SU-DHL-6 (cell line): ENCODE results near the gene NPFFR2.

ENCODE experiments used
- H2AFZ ChIP-seq: fragments of 200-600 bp; sonication (generic); 2 replicates; pipeline ENCODE4 v1.6.1; 2014; ENCODE audit warnings: low read depth, mild to moderate bottlenecking, moderate library complexity, mixed read lengths, antibody characterized with exemption, low read length; ENCODE audit not compliant: severe bottlenecking
- H3F3A ChIP-seq: fragments of 200-600 bp; shearing (Covaris generic); 2 replicates; pipeline ENCODE4 v1.6.0; 2016; ENCODE audit warnings: antibody characterized with exemption, mild to moderate bottlenecking; ENCODE audit not compliant: insufficient read depth
- H3K27ac ChIP-seq: fragments of 200-600 bp; sonication (generic); 2 replicates; pipeline ENCODE4 v1.5.1; 2016; ENCODE audit warnings: low read depth, mild to moderate bottlenecking, low read length, moderate library complexity, mixed read lengths
- H3K27me3 ChIP-seq: fragments of 200-600 bp; sonication (generic), shearing (Covaris generic); 2 replicates; pipeline ENCODE4 v1.6.0; 2014; ENCODE audit warnings: mild to moderate bottlenecking, low read length
- H3K36me3 ChIP-seq: fragments of 200-600 bp; sonication (generic); 2 replicates; pipeline ENCODE4 v1.6.1; 2014; ENCODE audit warnings: mild to moderate bottlenecking, low read length, mixed read lengths
- H3K4me2 ChIP-seq: fragments of 300-600, 200-600 bp; shearing (Covaris generic), sonication (generic); 2 replicates; pipeline ENCODE4 v1.6.0; 2014; ENCODE audit warnings: low read length, low read depth, mild to moderate bottlenecking; ENCODE audit not compliant: poor library complexity, severe bottlenecking
- H3K4me3 ChIP-seq: fragments of 200-600 bp; sonication (generic); 2 replicates; pipeline ENCODE4 v1.5.1; 2014; ENCODE audit warnings: antibody characterized with exemption, low read length, mild to moderate bottlenecking, mixed read lengths; ENCODE audit not compliant: insufficient read depth, poor library complexity, severe bottlenecking
- H3K79me2 ChIP-seq: fragments of 200-600 bp; sonication (generic); 2 replicates; pipeline ENCODE4 v1.6.1; 2014; ENCODE audit warnings: mild to moderate bottlenecking, low read length, moderate library complexity; ENCODE audit not compliant: insufficient read depth
- H3K9ac ChIP-seq: fragments of 200-600 bp; sonication (generic); 2 replicates; pipeline ENCODE4 v1.7.0; 2014; ENCODE audit warnings: mild to moderate bottlenecking, low read length
- H3K9me2 ChIP-seq: fragments of 200-600 bp; sonication (generic); replicated peaks from 2 replicates; pipeline ENCODE4 v1.6.1; 2014; ENCODE audit warnings: low read length; ENCODE audit not compliant: insufficient read depth
- H3K9me3 ChIP-seq: fragments of 200-600 bp; sonication (generic); 2 replicates; pipeline ENCODE4 v1.6.1; 2014; ENCODE audit warnings: low read length, mixed read lengths; ENCODE audit not compliant: insufficient read depth
- H4K20me1 ChIP-seq: fragments of 200-600 bp; sonication (generic); 2 replicates; pipeline ENCODE4 v1.6.1; 2014; ENCODE audit warnings: low read depth, mild to moderate bottlenecking, antibody characterized with exemption, low read length, moderate library complexity, mixed read lengths
- CTCF ChIP-seq: fragments of 200-600 bp; sonication (generic); IDR thresholded peaks from one replicate; pipeline ENCODE4 v1.5.1; 2017; ENCODE audit warnings: antibody characterized with exemption, mild to moderate bottlenecking, low read length, moderate library complexity; ENCODE audit not compliant: insufficient read depth, poor library complexity, severe bottlenecking
- EZH2phosphoT487 ChIP-seq: fragments of 200-600 bp; sonication (generic), shearing (Covaris generic); conservative IDR thresholded peaks from 2 replicates; pipeline ENCODE4 v1.6.1; 2018; ENCODE audit warnings: mild to moderate bottlenecking, antibody characterized with exemption, low read length, moderate library complexity, mixed read lengths

The NPFFR2 gene

GRCh38 chr4:72094059-72094797 is 62.4 kb downstream of the NPFFR2 start:
- H2AFZ ChIP-seq, result no peak overlapping the region
- no peak overlapping the region for H3K27ac ChIP-seq
- H3K9me2 ChIP-seq, result no peaks in the 10 kb centered on the region
- no peak overlapping the region for H3K4me2 ChIP-seq
- no peak overlapping the region for H3K9ac ChIP-seq
- no peaks in the 10 kb centered on the region for H3K36me3 ChIP-seq
- no peaks in the 10 kb centered on the region for H3K9me3 ChIP-seq
- H3K4me3 ChIP-seq, result no peak overlapping the region
- H4K20me1 ChIP-seq, result no peaks in the 10 kb centered on the region
- H3K79me2 ChIP-seq, result no peaks in the 10 kb centered on the region
- no peaks in the 10 kb centered on the region for H3K27me3 ChIP-seq
- H3F3A ChIP-seq, result no peaks in the 10 kb centered on the region
- TF ChIP-seq CTCF, result no peak
- no peak for TF ChIP-seq EZH2phosphoT487

GRCh38 chr4:72107456-72107855 is 75.7 kb downstream of the NPFFR2 start:
- Histone ChIP-seq H3K4me3 (no peak overlapping the region), H3K27ac (no peak overlapping the region), H3K9ac (no peak overlapping the region), H4K20me1 (no peaks in the 10 kb centered on the region), H3K4me2 (no peak overlapping the region), H3K36me3 (no peaks in the 10 kb centered on the region), H3K79me2 (no peaks in the 10 kb centered on the region), H2AFZ (no peak overlapping the region), H3F3A (no peaks in the 10 kb centered on the region), H3K9me2 (no peaks in the 10 kb centered on the region), H3K27me3 (no peaks in the 10 kb centered on the region), H3K9me3 (no peaks in the 10 kb centered on the region)
- no peak for TF ChIP-seq CTCF
- TF ChIP-seq EZH2phosphoT487, result no peak

- H3K79me2 ChIP-seq, result no peaks in the 10 kb centered on the region
- no peaks in the 10 kb centered on the region for H3K27me3 ChIP-seq
- H2AFZ ChIP-seq, result no peak overlapping the region
- H3K4me2 ChIP-seq, result no peak overlapping the region
- no peak for TF ChIP-seq CTCF
- no peak for TF ChIP-seq EZH2phosphoT487
- H3K9me2 ChIP-seq, result no peaks in the 10 kb centered on the region
- H3K4me3 ChIP-seq, result no peak overlapping the region
- H3K27ac ChIP-seq, result no peak overlapping the region
- H3K9ac ChIP-seq, result no peak overlapping the region
- no peaks in the 10 kb centered on the region for H3F3A ChIP-seq
- H3K36me3 ChIP-seq, result no peaks in the 10 kb centered on the region
- H4K20me1 ChIP-seq, result no peaks in the 10 kb centered on the region
- H3K9me3 ChIP-seq, result no peaks in the 10 kb centered on the region
Observed at GRCh38 chr4:72109364-72109763, 77.6 kb downstream of the NPFFR2 start.
